GM19397 (cell line): ENCODE data around the gene FBXO41.
"Not testable (repeated sequence)": the region's sequence is repeated elsewhere in the genome, so short reads cannot be mapped to it uniquely, and the experiment has no call there.

Experiments
- ATAC-seq: cut with Tn5 transposase; IDR thresholded peaks from one replicate; pipeline ENCODE4 v1.9.1; 2021; ENCODE audit warnings: mild to moderate bottlenecking, moderate library complexity; ENCODE audit not compliant: unreplicated experiment

The FBXO41 gene

GRCh38 chr2:73262691-73263429 is 21.4 kb downstream of the FBXO41 start:
- ATAC-seq = not testable (repeated sequence)

- no peak for ATAC-seq
These were observed 22.1 kb downstream of the FBXO41 start for GRCh38 chr2:73262108-73262651.

- no peak for ATAC-seq
These were observed 23.8 kb downstream of the FBXO41 start for GRCh38 chr2:73260338-73260984.

GRCh38 chr2:73259704-73260337 is 24.5 kb downstream of the FBXO41 start:
- ATAC-seq = no peak

GRCh38 chr2:73259276-73259675 is 25.0 kb downstream of the FBXO41 start:
- ATAC-seq = no peak

- ATAC-seq = no peak
These were observed 25.4 kb downstream of the FBXO41 start for GRCh38 chr2:73258913-73259215.

- ATAC-seq = no peak
These were observed 25.9 kb downstream of the FBXO41 start for GRCh38 chr2:73258186-73258912.

- ATAC-seq = no peak
These were observed 26.7 kb downstream of the FBXO41 start for GRCh38 chr2:73257425-73258125.

GRCh38 chr2:73257021-73257420 is 27.3 kb downstream of the FBXO41 start:
- no peak for ATAC-seq

- ATAC-seq = no peak
These were observed 27.7 kb downstream of the FBXO41 start for GRCh38 chr2:73256618-73256922.

- no peak for ATAC-seq
These were observed 28.2 kb downstream of the FBXO41 start for GRCh38 chr2:73255907-73256617.

GRCh38 chr2:73255007-73255644 is 29.2 kb downstream of the FBXO41 start:
- ATAC-seq = no peak

GRCh38 chr2:73254343-73255006 is 29.8 kb downstream of the FBXO41 start:
- no peak for ATAC-seq

- ATAC-seq = no peak
These were observed 30.4 kb downstream of the FBXO41 start for GRCh38 chr2:73253901-73254300.

- no peak for ATAC-seq
These were observed 30.9 kb downstream of the FBXO41 start for GRCh38 chr2:73253400-73253799.

- ATAC-seq = no peak
These were observed 31.8 kb downstream of the FBXO41 start for GRCh38 chr2:73252238-73253027.

GRCh38 chr2:73250872-73251846 is 33.1 kb downstream of the FBXO41 start:
- no peak for ATAC-seq
